Mucosa of rectum (tissue), 2 donors: ENCODE data around the gene DHRS2.

ENCODE experiments used
- H3K27ac ChIP-seq, 2 donors: one replicate each; pipeline ENCODE4 v1.7.0; 2013; ENCODE audit warnings: inconsistent platforms in 2 of 2, low read depth in 2 of 2, low read length in 2 of 2
- H3K27me3 ChIP-seq, 2 donors: one replicate each; pipeline ENCODE4 v1.7.0; 2013; ENCODE audit warnings: low read length in 2 of 2; ENCODE audit not compliant: control insufficient read depth in 2 of 2, insufficient read depth in 2 of 2
- H3K36me3 ChIP-seq, 2 donors: one replicate each; pipeline ENCODE4 v1.7.0; 2013; ENCODE audit warnings: low read length in 2 of 2; ENCODE audit not compliant: control insufficient read depth in 2 of 2, insufficient read depth in 2 of 2
- H3K4me1 ChIP-seq, 2 donors: one replicate each; pipeline ENCODE4 v1.7.0; 2013; ENCODE audit warnings: low read length in 2 of 2, mild to moderate bottlenecking in 1 of 2; ENCODE audit not compliant: control insufficient read depth in 2 of 2, insufficient read depth in 2 of 2
- H3K4me3 ChIP-seq, 2 donors: one replicate each; pipeline ENCODE4 v1.7.0; 2013; ENCODE audit warnings: low read length in 2 of 2
- H3K9ac ChIP-seq, 2 donors: one replicate each; pipeline ENCODE4 v1.7.0; 2013; ENCODE audit warnings: low read length in 2 of 2, low read depth in 1 of 2, mild to moderate bottlenecking in 1 of 2
- H3K9me3 ChIP-seq, 2 donors: one replicate each; pipeline ENCODE4 v1.7.0; 2013; ENCODE audit warnings: low read length in 2 of 2; ENCODE audit not compliant: control insufficient read depth in 2 of 2
- donor health status: healthy.
- donor health status: Normal muscosa, but diverticular disease.

Gene DHRS2

GRCh38 chr14:23663127-23663526, 27.0 kb downstream of the DHRS2 start:
- Histone ChIP-seq H3K9me3 (no peaks in the 10 kb centered on the region), H3K36me3 (no peaks in the 10 kb centered on the region), H3K4me1 (no peaks in the 10 kb centered on the region), H3K4me3 (no peak overlapping the region), H3K27ac (no peak overlapping the region), H3K9ac (no peak overlapping the region), H3K27me3 (no peaks in the 10 kb centered on the region)

GRCh38 chr14:23663711-23664110, 27.5 kb downstream of the DHRS2 start:
- H3K36me3 ChIP-seq, result no peaks in the 10 kb centered on the region
- H3K9me3 ChIP-seq, result no peaks in the 10 kb centered on the region
- H3K27me3 ChIP-seq, result no peaks in the 10 kb centered on the region
- H3K9ac ChIP-seq, result no peak overlapping the region
- no peaks in the 10 kb centered on the region for H3K4me1 ChIP-seq
- no peak overlapping the region for H3K27ac ChIP-seq
- H3K4me3 ChIP-seq, result no peak overlapping the region

GRCh38 chr14:23664207-23664885, 28.2 kb downstream of the DHRS2 start:
- H3K27ac ChIP-seq, result no peak overlapping the region
- no peaks in the 10 kb centered on the region for H3K27me3 ChIP-seq
- H3K4me1 ChIP-seq, result no peaks in the 10 kb centered on the region
- H3K36me3 ChIP-seq, result no peaks in the 10 kb centered on the region
- no peak overlapping the region for H3K9ac ChIP-seq
- H3K9me3 ChIP-seq, result no peaks in the 10 kb centered on the region
- no peak overlapping the region for H3K4me3 ChIP-seq

GRCh38 chr14:23665302-23666016, 29.3 kb downstream of the DHRS2 start:
- H3K4me1 ChIP-seq, result no peaks in the 10 kb centered on the region

GRCh38 chr14:23667134-23667533, 31.0 kb downstream of the DHRS2 start:
- Histone ChIP-seq H3K27ac (no peak overlapping the region), H3K9ac (no peak overlapping the region), H3K9me3 (no peaks in the 10 kb centered on the region), H3K36me3 (no peaks in the 10 kb centered on the region), H3K4me1 (no peaks in the 10 kb centered on the region), H3K27me3 (no peaks in the 10 kb centered on the region), H3K4me3 (no peak overlapping the region)

More at GRCh38 chr14:23665302-23666016, 29.3 kb downstream of the DHRS2 start:
- H3K36me3 ChIP-seq, result no peaks in the 10 kb centered on the region
- H3K9ac ChIP-seq, result no peak overlapping the region
- H3K27me3 ChIP-seq, result no peaks in the 10 kb centered on the region
- H3K4me3 ChIP-seq, result no peak overlapping the region
- no peaks in the 10 kb centered on the region for H3K9me3 ChIP-seq
- H3K27ac ChIP-seq, result no peak overlapping the region

- Histone ChIP-seq H3K4me3 (no peak overlapping the region), H3K27me3 (no peaks in the 10 kb centered on the region), H3K27ac (no peak overlapping the region), H3K9me3 (no peaks in the 10 kb centered on the region), H3K9ac (no peak overlapping the region), H3K36me3 (no peaks in the 10 kb centered on the region), H3K4me1 (no peaks in the 10 kb centered on the region)
These were observed 33.3 kb downstream of the DHRS2 start for GRCh38 chr14:23669441-23669840.

- H3K27me3 ChIP-seq, result no peaks in the 10 kb centered on the region
- H3K27ac ChIP-seq, result no peak overlapping the region
- no peaks in the 10 kb centered on the region for H3K9me3 ChIP-seq
- no peaks in the 10 kb centered on the region for H3K36me3 ChIP-seq
- no peaks in the 10 kb centered on the region for H3K4me1 ChIP-seq
- no peak overlapping the region for H3K9ac ChIP-seq
- H3K4me3 ChIP-seq, result no peak overlapping the region
These were observed 34.3 kb downstream of the DHRS2 start for GRCh38 chr14:23670481-23670880.

- H3K4me3 ChIP-seq, result no peak overlapping the region
- no peaks in the 10 kb centered on the region for H3K4me1 ChIP-seq
These were observed 36.0 kb downstream of the DHRS2 start for GRCh38 chr14:23672200-23672599.

GRCh38 chr14:23675337-23675736, 39.2 kb downstream of the DHRS2 start:
- H3K4me3 ChIP-seq, result no peak overlapping the region
- H3K9me3 ChIP-seq, result no peaks in the 10 kb centered on the region
- no peaks in the 10 kb centered on the region for H3K36me3 ChIP-seq
- H3K9ac ChIP-seq, result no peak overlapping the region
- no peaks in the 10 kb centered on the region for H3K27me3 ChIP-seq
- H3K4me1 ChIP-seq, result no peaks in the 10 kb centered on the region
- H3K27ac ChIP-seq, result no peak overlapping the region

More at GRCh38 chr14:23672200-23672599, 36.0 kb downstream of the DHRS2 start:
- Histone ChIP-seq H3K9me3 (no peaks in the 10 kb centered on the region), H3K27me3 (no peaks in the 10 kb centered on the region), H3K9ac (no peak overlapping the region), H3K36me3 (no peaks in the 10 kb centered on the region), H3K27ac (no peak overlapping the region)

GRCh38 chr14:23675906-23676305, 39.7 kb downstream of the DHRS2 start:
- no peak overlapping the region for H3K9ac ChIP-seq
- H3K9me3 ChIP-seq, result no peaks in the 10 kb centered on the region
- no peak overlapping the region for H3K4me3 ChIP-seq
- no peaks in the 10 kb centered on the region for H3K4me1 ChIP-seq
- H3K27ac ChIP-seq, result no peak overlapping the region
- H3K36me3 ChIP-seq, result no peaks in the 10 kb centered on the region
- no peaks in the 10 kb centered on the region for H3K27me3 ChIP-seq
